HG03095 (cell line): ENCODE data around the gene CORO2B.
"Not testable (repeated sequence)": the region's sequence is repeated elsewhere in the genome, so short reads cannot be mapped to it uniquely, and the experiment has no call there.

Source experiments
- ATAC-seq: cut with Tn5 transposase; IDR thresholded peaks from one replicate; pipeline ENCODE4 v1.9.1; 2021; ENCODE audit warnings: moderate library complexity; ENCODE audit not compliant: unreplicated experiment

CORO2B gene

DNA sequence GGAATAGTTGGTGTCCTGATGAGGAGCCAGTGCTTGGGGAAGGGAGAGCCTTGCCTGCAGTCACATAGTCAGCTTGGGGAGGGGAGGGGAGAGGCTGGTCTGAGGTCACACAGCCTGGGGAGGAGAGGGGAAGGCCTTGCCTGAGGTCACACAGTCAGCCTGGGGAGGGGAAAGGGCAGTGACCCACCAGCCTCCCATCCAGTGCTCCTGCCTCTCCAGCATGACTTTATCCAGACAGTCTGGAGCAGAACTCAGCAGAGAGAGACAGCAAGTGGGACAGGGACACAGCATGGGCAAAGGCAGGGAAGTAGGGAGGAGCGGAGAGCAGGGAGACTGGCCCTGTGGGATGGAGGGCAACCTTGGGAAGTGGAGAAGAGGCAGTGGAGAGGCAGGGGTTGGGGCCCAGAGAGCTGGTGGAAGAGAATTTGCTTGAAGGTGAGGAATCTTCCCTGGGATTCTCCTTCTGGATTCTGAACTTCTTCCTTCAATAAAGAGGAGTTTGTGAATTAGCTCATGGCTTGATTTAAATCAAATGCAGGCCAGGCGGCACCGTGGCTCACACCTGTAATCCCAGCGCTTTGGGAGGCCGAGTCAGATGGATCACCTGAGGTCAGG is 64.5 kb downstream of the CORO2B start:
- ATAC-seq = no peak

DNA sequence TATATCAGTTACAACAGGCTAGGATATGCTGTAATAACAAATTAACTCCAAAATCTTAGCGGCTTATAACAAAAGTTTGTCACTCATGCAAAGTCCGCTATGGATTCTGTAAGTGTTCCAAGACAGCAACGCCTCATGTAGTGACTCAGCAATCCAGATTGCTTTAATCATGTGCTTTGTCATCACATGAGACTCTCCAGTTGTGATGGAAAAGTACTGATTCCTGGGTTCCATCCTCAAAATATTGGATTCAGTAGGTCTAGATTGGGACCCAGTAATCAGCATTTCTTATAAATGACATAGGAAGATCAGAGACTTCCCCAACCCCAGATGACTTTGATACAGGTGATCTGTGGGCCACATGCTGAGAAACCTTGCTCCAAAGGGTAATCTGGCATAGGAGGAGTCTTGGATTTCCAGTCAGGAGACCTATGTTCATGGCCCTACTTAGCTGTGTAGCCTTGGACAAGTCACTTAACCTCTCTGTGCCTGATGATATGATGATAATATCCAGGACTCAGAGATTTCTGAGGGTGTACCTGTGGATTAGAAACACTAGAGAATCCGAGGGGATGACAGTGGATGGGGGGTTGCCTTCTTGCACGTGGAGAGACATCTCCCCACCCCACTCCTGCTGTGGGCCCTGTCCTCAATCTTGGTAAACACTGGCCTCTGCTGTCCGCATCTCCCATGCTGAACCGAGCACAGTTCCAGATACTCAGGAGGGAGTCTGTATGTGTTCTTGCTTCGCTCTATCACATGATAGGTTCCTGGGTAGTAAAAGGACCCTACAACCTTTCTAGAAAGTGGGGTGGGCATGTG is 65.5 kb downstream of the CORO2B start:
- ATAC-seq = no peak

DNA sequence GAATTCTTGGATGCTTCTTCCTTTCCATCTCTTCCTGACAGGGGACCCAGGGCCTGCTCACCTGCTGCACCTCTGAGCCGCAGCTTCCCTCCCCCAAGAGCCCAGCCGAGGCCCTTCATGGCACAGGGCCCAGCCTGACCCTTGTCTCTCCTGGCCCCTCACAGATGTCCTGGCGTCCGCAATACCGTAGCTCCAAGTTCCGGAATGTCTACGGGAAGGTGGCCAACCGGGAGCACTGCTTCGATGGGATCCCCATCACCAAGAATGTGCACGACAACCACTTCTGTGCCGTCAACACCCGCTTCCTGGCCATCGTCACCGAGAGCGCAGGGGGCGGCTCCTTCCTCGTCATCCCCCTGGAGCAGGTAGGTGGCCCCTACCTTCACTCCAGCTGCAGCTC is 66.2 kb downstream of the CORO2B start:
- no peak for ATAC-seq

DNA sequence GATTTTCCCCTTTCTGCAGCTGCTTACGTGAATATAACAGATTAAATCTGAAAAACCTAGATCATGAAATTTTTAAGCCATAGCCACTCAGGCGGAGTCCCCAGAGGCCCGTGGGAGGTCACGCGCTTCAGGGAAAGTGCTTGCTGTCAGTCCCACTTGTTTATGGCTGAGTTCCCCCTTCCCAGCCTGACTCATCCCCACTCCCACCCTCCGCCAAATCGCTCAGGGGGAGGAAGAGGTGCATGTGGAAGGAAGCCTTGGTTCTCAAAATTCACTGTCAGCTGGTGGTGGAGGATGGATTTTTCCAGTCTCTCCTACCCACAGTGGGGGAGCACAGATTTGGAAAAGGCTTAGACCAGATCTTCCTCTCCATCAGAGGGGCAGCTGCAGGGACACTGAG is 67.4 kb downstream of the CORO2B start:
- no peak for ATAC-seq

DNA sequence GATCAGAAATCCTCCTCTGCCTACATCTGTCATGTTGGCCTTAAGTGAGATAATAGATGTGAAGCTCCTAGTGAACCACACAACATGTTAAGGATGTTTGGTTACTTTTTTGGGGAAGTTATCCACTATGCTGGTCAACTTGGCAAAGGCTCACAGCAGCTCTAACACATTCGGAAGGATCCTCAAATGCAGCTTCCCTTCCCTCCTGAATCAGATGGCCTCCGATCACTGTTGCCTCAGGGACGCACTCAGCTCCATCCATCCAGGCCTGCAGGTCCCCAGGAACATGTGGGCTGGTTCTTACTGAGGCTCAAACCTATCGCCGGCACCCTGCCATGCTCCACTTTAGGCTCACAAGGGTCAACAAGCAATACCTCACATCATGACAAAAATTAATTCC is 67.9 kb downstream of the CORO2B start:
- ATAC-seq = no peak

DNA sequence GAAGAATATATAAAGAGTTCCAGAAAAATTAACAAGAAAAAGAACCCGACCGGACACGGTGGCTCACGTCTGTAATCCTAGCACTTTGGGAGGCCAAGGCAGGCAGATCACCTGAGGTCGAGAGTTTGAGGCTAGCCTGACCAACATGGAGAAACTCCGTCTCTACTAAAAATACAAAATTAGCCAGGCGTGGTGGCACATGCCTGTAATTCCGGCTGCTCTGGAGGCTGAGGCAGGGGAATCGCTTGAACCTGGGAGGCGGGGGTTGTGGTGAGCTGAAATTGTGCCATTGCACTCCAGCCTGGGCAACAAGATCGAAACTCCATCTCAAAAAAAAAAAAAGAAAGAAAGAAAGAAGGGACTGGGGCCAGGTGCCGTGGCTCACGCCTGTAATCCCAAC is 68.6 kb downstream of the CORO2B start:
- not testable (repeated sequence) for ATAC-seq

DNA sequence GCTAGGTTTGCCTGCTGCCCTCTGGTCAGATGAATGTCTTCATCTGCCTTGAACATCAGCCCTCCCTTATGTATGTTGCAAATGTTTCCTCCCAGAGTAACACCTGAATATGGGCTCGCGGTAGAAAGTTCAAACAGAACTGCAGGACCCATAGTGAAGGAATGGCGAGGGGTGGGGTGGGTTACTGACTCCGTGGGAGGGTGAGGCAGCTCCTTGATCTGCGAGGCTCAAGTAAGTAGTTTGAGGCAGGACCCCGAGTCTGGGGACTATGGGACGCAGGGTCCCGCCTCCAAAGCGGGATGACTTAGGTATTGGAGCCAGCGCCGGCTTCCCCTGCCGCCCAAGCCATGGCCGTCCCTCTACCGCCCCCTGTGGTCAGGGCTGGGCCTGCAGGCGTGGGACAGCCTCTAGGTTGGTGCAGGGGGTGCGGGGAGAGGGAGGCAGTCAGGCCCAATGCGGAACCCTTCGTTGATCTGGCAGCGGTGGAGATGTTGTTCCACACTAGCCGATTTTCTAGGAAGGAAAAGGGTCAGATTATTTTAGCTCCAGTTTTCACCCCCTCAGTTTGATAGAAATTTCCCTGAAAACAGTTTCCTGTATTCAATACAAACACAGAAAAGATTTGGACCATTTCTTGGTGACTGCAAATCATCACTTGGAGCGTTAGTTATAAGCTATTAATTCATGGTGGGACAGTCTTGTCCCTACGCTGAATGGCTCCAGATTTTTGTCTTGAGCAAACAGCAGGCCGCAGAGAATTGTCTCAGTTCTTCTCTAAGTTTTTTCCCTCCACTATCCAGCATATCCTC is 72.3 kb downstream of the CORO2B start:
- no peak for ATAC-seq

DNA sequence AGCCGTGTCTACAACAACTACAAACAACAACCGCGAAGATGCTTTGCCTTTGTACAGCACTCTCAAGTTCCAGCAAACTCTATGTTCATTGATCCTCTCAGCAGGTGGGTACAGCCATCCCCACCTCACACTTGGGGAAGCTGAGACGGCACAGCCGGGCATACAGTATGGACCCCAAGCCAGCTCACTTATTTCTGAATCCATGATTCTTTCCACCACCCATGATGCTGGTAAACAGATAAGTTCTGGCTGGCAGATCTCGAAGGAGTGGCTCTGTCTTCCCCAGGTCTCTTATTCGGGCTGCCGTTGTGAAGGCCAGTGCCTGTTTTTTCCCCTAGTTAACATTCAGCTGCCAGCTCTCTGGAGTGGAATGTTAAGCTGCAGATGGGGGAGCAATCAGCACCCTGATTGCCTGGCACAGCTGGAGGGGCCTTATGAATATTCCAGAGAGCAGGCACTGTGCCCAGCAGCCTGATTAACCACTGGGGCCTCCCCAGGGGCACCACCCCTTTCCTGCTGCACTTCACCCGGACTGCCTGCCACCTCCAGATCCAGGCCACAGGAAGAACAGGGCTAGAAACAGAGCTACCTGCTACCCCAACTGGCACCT is 73.2 kb downstream of the CORO2B start:
- ATAC-seq = no peak

DNA sequence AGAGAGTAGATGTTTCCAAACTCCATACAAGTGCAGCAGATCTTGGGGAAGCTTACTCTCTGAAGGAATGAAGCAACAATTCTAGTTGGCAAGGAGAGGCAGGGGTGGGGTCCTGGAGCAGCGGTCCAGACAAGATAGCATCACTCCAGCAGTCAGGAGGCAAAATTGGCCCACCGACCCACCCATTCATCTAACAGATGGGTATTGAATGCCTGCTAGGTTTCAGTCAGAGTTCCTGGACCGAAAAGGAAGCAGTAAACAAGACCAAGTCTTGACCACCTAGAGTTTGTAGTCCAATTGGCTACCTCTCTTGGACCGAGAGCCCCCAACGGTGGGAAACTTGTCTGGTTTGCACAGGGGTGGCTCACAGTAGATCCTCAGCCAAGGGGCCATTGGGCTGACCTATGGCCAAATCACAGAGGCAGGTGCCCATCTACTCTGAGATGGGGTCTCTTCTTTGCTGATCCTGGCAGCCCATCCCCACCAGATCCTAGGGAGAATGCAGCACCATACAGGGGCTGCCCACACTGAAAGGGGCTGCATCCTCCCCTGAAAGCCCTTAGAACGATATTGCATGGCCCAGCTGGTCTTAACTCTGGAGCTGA is 74.3 kb downstream of the CORO2B start:
- ATAC-seq = no peak

DNA sequence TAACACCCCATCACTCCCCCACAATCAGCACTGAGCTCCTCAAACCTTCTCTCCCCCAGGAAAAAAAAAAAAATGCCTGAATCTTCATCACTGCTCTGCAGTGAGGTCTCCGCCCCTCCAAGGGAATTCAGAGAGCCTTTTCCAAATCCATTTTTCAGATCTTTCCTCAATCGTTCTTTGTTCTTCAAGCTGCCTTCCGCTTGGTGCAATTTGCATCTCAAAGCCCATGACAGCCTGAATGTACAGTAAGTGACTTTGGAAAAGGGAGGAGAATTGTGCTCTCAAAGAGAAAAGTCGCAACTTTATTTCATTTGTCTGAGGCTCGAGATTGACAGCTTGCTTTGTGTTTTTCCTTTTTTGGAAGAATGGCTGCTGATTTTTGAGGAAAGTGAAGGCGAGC is 75.0 kb downstream of the CORO2B start:
- ATAC-seq = no peak

DNA sequence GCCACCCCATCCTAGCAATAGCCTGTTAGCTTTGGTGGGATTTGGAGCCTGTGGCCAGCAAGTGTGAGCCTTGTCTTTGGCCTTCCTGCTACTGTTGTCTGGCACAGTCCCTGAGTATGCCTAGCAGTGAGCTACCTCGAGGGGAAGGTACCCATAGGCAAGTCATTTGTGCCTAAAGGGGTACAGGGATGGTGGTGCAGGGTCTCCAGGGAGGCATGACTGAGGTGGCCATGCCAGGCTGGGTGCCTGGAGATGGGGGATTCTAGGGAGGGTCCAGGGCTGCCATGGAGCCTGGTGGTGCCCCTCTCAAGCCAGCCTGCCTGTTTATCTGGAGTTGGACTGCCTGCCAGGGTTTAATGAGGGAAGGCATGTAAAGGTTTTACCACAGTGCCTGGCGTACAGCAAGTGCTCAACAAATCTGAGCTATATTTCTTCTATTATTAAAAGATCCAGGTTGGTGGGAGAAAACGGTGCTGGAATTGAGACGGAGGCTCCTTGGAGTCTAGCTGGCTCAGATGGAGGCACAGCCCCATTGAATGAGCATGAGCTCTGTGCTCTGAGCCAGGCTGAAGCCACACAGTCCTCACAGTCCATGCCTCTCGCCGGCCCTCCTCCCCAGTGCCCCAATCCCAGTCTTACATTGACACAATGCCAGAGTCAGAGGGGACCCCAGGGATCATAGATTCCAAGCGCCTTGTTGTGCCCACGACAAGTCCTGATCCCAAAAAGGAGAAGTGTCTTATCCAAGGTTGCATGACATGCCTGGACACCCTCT is 76.2 kb downstream of the CORO2B start:
- no peak for ATAC-seq

DNA sequence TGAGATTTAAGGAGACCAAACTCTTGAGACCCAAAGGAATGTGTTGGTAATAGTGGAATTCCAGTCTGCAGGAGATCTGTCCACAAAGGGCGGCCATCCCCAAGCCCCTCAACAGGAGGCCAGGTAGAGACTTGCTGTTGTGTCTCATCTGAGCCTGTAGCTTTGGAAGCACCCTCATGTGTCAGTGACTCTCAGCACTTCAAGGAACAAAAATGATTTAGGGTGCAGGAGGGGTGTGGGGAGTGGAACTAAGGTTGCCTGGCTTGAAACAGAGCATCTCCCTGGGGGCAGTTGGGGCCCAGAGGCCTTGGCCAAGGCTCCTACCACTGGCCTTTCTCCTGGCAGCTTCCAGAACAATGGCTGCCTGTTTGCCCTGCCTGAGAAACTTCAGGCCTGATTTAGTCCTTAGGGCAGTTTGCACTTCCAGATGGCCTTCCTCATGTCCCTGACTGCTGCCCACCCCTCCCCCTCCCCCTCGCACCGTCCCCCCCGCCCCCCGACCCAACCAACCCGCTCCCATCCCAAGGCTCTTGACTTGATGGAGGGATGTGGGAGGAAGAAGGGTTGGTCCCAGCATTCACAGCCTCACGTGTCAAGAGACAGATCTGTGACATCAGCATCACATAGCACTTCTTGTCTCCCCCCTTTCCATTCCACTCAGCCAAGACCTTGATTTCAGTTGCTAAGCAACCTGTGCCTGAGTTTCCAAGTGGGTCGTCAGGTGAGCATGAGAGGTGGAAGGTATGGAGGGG is 77.1 kb downstream of the CORO2B start:
- no peak for ATAC-seq

DNA sequence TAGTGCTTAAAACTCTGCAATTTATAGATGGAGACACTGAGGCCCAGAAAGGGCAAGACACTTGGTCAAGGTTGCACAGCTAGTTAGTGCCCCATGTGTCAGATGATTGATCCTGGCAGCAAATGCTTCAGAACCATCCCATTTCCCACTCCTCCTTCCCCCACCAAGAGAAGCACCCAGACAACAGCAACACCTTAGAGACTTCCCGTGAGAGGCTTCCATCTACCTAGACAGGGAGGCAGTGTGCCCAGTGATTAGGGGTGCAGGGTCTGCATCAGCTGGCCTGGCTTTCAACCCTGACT is 77.6 kb downstream of the CORO2B start:
- no peak for ATAC-seq

DNA sequence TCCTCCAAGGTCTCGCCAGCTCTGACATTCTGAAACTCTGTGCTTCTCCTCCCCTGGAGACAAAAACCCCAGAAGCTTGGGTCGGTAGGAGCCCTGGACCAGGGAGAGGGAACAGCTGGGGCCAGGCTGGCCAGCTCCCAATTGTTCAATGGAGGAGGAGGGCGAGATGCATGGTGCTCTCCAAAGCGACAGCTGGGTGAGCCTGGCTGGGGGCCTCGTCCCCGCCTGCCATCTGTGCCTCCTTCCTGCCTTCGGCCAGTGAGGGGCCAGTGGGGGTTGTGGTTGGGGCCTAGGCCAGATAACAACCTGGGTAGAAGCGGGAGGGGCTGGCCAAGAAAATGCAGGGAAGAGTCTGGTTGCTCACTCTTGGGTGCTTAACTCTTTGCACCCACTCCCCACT is 79.4 kb downstream of the CORO2B start:
- no peak for ATAC-seq

DNA sequence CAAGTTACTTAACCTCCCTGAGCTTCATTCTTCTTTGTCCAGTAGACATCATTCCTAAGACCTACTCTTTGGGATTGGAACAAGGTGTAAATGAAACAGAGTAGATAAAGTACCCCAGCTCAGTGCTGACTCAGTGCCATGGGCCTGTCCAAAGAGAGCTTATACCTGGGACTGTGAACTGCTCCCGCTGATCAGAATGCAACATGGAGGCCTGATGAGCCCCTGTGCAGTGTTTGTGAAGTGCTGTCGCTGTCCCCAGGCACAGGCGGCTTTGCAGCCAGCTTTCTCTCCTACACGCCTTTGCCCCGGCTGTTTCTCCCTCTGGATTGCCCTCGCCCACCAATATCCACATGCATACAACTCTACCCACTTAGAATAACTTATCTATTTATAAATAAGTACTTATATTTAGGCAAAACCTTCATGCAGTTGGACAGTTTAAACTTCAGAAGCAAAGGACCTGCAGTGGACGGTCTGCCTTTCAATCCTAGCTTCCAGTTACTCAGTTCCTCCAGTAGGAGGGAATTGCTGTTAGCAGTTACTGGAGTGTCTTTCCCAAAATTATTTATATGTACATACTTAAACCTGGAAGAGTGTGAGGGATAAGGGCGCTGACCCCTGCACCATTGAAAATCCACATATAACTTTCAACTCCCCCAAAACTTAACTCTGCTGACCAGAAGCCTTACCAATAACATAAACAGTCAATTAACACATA is 80.0 kb downstream of the CORO2B start:
- ATAC-seq = no peak

DNA sequence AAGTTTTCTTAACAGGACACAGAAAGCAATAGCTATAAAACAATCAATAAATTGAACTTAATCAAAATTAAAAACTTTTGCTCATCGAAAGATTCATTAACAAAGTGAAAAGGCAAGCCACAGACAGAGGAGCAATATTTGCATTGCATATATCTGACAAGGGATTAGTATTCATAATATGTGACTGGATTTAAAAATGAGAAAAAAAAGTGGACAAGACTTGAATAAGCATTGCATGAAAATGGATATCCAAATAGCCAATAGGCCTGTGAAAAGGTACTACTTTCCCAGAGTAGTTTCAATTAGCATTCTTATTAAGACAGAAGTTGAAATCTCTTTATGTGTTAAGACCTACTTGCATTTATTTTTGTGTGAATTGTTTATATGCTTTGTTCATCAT is 84.7 kb downstream of the CORO2B start:
- ATAC-seq = no peak

DNA sequence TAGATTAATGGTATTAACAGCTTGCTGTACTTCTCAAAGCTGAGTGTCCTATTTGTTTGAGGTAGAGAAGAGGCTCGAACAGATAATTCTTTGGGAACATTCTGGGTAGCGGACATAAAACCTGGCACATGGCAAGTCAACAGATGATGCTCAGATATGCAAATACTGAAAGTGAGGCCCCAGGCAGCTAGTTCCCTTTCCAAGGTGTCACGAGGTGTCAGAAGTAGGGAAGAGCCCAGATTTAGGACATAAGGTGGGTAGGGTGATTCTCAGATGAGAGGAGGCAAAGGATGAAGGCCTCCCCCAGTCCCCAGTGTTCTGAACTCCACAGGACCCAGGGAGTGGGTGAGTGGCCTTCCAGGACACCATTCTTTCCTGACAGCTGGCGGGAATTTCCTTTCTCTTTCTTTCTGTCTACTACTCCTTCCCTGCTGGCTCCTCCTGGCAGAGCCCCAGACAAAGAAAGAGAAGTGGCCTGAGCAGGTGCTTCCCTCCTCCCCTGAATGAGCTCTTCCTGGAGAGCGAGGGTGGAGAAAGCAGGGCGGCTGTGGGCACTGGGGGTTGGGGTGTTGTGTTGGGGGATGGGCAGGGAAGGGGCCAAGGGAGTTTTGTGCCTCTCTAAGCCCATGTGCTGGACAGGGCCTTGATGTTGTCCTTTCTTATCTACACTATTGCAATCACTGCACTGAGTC is 87.5 kb downstream of the CORO2B start:
- ATAC-seq = no peak

DNA sequence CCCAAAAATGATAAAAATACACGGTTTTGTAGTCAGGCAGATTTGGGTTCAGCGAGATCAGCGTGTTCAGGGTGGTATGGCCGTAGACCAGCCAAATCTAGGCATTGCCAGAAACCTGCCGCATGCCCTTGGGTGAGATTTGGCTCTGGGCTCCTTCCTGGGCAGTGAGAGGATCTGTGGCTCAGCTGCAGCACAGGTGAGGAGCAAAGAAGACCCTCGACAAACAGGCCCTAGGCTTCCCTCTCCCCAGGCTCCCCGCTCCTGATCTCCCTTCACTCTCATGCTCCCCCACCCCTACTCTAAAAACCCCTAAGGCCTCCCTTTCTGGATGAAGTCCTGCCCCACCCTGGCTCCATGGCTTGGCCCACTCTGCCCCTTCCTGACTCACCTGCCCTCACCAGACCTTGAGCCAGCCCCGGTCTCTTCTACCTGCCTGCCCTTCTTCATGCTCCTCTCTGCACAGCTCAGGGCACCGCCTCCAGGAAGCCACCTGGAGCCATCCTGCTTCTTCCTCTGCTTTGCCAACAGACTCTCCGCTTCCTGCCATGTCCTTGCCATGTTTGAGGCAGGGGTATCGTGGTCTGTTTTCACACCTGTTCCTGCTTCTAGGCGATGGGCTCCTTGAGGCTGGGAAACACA is 88.1 kb downstream of the CORO2B start:
- no peak for ATAC-seq
